Thoracic aorta (tissue), 2 donors: ENCODE results near the gene IL23R. TPM values are rescaled to one million over a fixed set of nuclear protein-coding genes. Genes with fewer than 3 reads are reported as not detected.

ENCODE experiments used
- ATAC-seq: fragments of 150-250 bp; one replicate; pipeline ENCODE4 v1.8.0; 2017; ENCODE audit warnings: low read depth; ENCODE audit not compliant: insufficient number of reproducible peaks, low FRiP score
- DNase-seq: peaks from one replicate; pipeline ENCODE4 v3.0.0-alpha.2; 2020; ENCODE audit warnings: low spot score
- H3K27ac ChIP-seq, 2 donors: fragments of 200-600 bp; sonication (generic); 1 replicate in 1 of 2; 2 replicates in 1 of 2; pipeline ENCODE4 v1.5.1; 2016; ENCODE audit warnings: mild to moderate bottlenecking in 2 of 2, moderate library complexity in 2 of 2
- H3K27me3 ChIP-seq: fragments of 200-600 bp; sonication (generic); replicated peaks from 2 replicates; pipeline ENCODE4 v1.6.0; 2016; ENCODE audit warnings: mild to moderate bottlenecking; ENCODE audit not compliant: insufficient read depth
- H3K36me3 ChIP-seq: fragments of 200-600 bp; sonication (generic); one replicate; pipeline ENCODE4 v1.5.1; 2016
- H3K4me1 ChIP-seq, 2 donors: fragments of 200-600 bp; sonication (generic); 1 replicate in 1 of 2; 2 replicates in 1 of 2; pipeline versions ENCODE4 v1.5.1 to v1.6.0; 2016; ENCODE audit warnings: low read depth in 2 of 2, mild to moderate bottlenecking in 1 of 2; ENCODE audit not compliant: control insufficient read depth in 1 of 2
- H3K4me3 ChIP-seq: fragments of 200-600 bp; sonication (generic); 2 replicates; pipeline ENCODE4 v1.5.1; 2016; ENCODE audit warnings: mild to moderate bottlenecking
- H3K9me3 ChIP-seq: fragments of 200-600 bp; sonication (generic); 2 replicates; pipeline ENCODE4 v1.5.1; 2016
- CTCF ChIP-seq: fragments of 200-600 bp; sonication (generic); IDR thresholded peaks from one replicate; pipeline ENCODE4 v1.5.1; 2019; ENCODE audit warnings: antibody characterized with exemption
- total RNA-seq, 2 donors: library from RNA; depleted of rRNA; stranded (reverse); fragments of >200 nt; gene quantifications; one replicate each; pipeline versions ENCODE4 v1.1.0 to v1.2.3, GENCODE V29; 2016

The IL23R gene
- total RNA-seq, 2 donors from 2014 or later = not detected

- Histone ChIP-seq H3K4me1 (no peaks in the 10 kb centered on the region), H3K27me3 (no peaks in the 10 kb centered on the region), H3K4me3 (no peak overlapping the region), H3K9me3 (no peaks in the 10 kb centered on the region), H3K36me3 (no peaks in the 10 kb centered on the region), H3K27ac (no peak overlapping the region)
- no peak for TF ChIP-seq CTCF
- no peak for ATAC-seq
- no peak for DNase-seq
Measured at GRCh38 chr1:67217938-67218337, 51.7 kb downstream of the IL23R start.

GRCh38 chr1:67224856-67225255, 58.6 kb downstream of the IL23R start:
- Histone ChIP-seq H3K4me1 (no peaks in the 10 kb centered on the region), H3K9me3 (no peaks in the 10 kb centered on the region), H3K27ac (no peak overlapping the region), H3K36me3 (no peaks in the 10 kb centered on the region), H3K4me3 (no peak overlapping the region), H3K27me3 (no peaks in the 10 kb centered on the region)
- TF ChIP-seq CTCF = no peak
- ATAC-seq (no peak), DNase-seq (no peak)

- no peaks in the 10 kb centered on the region for H3K36me3 ChIP-seq
- TF ChIP-seq CTCF = no peak
- no peak for ATAC-seq
- H3K4me1 ChIP-seq = no peaks in the 10 kb centered on the region
- no peak overlapping the region for H3K27ac ChIP-seq
- DNase-seq = no peak
- no peak overlapping the region for H3K4me3 ChIP-seq
- no peaks in the 10 kb centered on the region for H3K27me3 ChIP-seq
- no peaks in the 10 kb centered on the region for H3K9me3 ChIP-seq
Measured at GRCh38 chr1:67226688-67227087, 60.4 kb downstream of the IL23R start.

GRCh38 chr1:67227196-67227595, 60.9 kb downstream of the IL23R start:
- H3K4me1 ChIP-seq = no peaks in the 10 kb centered on the region
- H3K4me3 ChIP-seq = no peak overlapping the region
- DNase-seq = no peak
- H3K27ac ChIP-seq = no peak overlapping the region
- ATAC-seq = no peak
- no peaks in the 10 kb centered on the region for H3K9me3 ChIP-seq
- no peak for TF ChIP-seq CTCF
- H3K27me3 ChIP-seq = no peaks in the 10 kb centered on the region
- H3K36me3 ChIP-seq = no peaks in the 10 kb centered on the region

- no peak for ATAC-seq
- DNase-seq = no peak
- no peak for TF ChIP-seq CTCF
- no peaks in the 10 kb centered on the region for H3K4me1 ChIP-seq
- no peaks in the 10 kb centered on the region for H3K36me3 ChIP-seq
- H3K4me3 ChIP-seq = no peak overlapping the region
- H3K27me3 ChIP-seq = no peaks in the 10 kb centered on the region
- H3K9me3 ChIP-seq = no peaks in the 10 kb centered on the region
- H3K27ac ChIP-seq = no peak overlapping the region
Measured at GRCh38 chr1:67228791-67229190, 62.5 kb downstream of the IL23R start.
